ENCODE data around the gene CRYBG1.

The CRYBG1 gene

GRCh38 chr6:106525107-106525881 is 164.8 kb downstream of the CRYBG1 start:
- TF ChIP-seq TAF1 (IDR thresholded peaks at IDR 0.05; ENCODE audit: borderline replicate concordance, insufficient read depth, low read length) = no peak
- no peak for TF ChIP-seq FOXP2 (optimal IDR thresholded peaks at IDR 0.05; ENCODE audit: borderline replicate concordance, extremely low read depth, extremely low read length, insufficient read depth)
- no peak for TF ChIP-seq SIN3A (IDR thresholded peaks at IDR 0.05; ENCODE audit: borderline replicate concordance, insufficient read depth, low read length)
- TF ChIP-seq REST (IDR thresholded peaks at IDR 0.05; ENCODE audit: insufficient read depth in 1 of 2, low read depth in 2 of 2, low read length in 2 of 2) = no peak
- TF ChIP-seq POLR2AphosphoS5 (IDR thresholded peaks at IDR 0.05; ENCODE audit: low read depth, low read length) = no peak

- TF ChIP-seq FOXP2 (optimal IDR thresholded peaks at IDR 0.05; ENCODE audit: borderline replicate concordance, extremely low read depth, extremely low read length, insufficient read depth) (no peak), TAF1 (IDR thresholded peaks at IDR 0.05; ENCODE audit: borderline replicate concordance, insufficient read depth, low read length) (no peak), POLR2AphosphoS5 (IDR thresholded peaks at IDR 0.05; ENCODE audit: low read depth, low read length) (no peak), REST (IDR thresholded peaks at IDR 0.05; ENCODE audit: insufficient read depth in 1 of 2, low read depth in 2 of 2, low read length in 2 of 2) (no peak), SIN3A (IDR thresholded peaks at IDR 0.05; ENCODE audit: borderline replicate concordance, insufficient read depth, low read length) (no peak)
Observed at GRCh38 chr6:106525882-106526275, 165.4 kb downstream of the CRYBG1 start.

- no peak for TF ChIP-seq FOXP2 (optimal IDR thresholded peaks at IDR 0.05; ENCODE audit: borderline replicate concordance, extremely low read depth, extremely low read length, insufficient read depth)
- TF ChIP-seq SIN3A (IDR thresholded peaks at IDR 0.05; ENCODE audit: borderline replicate concordance, insufficient read depth, low read length) = no peak
- no peak for TF ChIP-seq REST (IDR thresholded peaks at IDR 0.05; ENCODE audit: insufficient read depth in 1 of 2, low read depth in 2 of 2, low read length in 2 of 2)
- no peak for TF ChIP-seq TAF1 (IDR thresholded peaks at IDR 0.05; ENCODE audit: borderline replicate concordance, insufficient read depth, low read length)
- TF ChIP-seq POLR2AphosphoS5 (IDR thresholded peaks at IDR 0.05; ENCODE audit: low read depth, low read length) = no peak
Observed at GRCh38 chr6:106527117-106527516, 166.6 kb downstream of the CRYBG1 start.

GRCh38 chr6:106527979-106528378 is 167.5 kb downstream of the CRYBG1 start:
- TF ChIP-seq POLR2AphosphoS5 (IDR thresholded peaks at IDR 0.05; ENCODE audit: low read depth, low read length) (no peak), REST (IDR thresholded peaks at IDR 0.05; ENCODE audit: insufficient read depth in 1 of 2, low read depth in 2 of 2, low read length in 2 of 2) (no peak), FOXP2 (optimal IDR thresholded peaks at IDR 0.05; ENCODE audit: borderline replicate concordance, extremely low read depth, extremely low read length, insufficient read depth) (no peak), TAF1 (IDR thresholded peaks at IDR 0.05; ENCODE audit: borderline replicate concordance, insufficient read depth, low read length) (no peak), SIN3A (IDR thresholded peaks at IDR 0.05; ENCODE audit: borderline replicate concordance, insufficient read depth, low read length) (no peak)
